Neural progenitor cell (in vitro differentiated cells): ENCODE results near the gene WDR7. TPM values are rescaled to one million over a fixed set of nuclear protein-coding genes. Genes with fewer than 3 reads are reported as not detected.

Source experiments
- DNase-seq: peaks from one replicate; pipeline ENCODE4 v3.0.0-alpha.2; 2016; ENCODE audit warnings: low spot score
- H2AFZ ChIP-seq: fragments of 200-600 bp; sonication (generic); replicated peaks from 2 replicates; pipeline ENCODE4 v1.6.1; 2016; ENCODE audit warnings: antibody characterized with exemption
- H3F3A ChIP-seq: fragments of 200-600 bp; sonication (generic); 2 replicates; pipeline ENCODE4 v1.6.1; 2016; ENCODE audit warnings: antibody characterized with exemption, low read depth
- H3K27ac ChIP-seq: fragments of 200-600 bp; sonication (generic); 2 replicates; pipeline ENCODE4 v1.5.1; 2016; ENCODE audit warnings: mild to moderate bottlenecking
- H3K27me3 ChIP-seq: fragments of 200-600 bp; sonication (generic); 2 replicates; pipeline ENCODE4 v1.6.1; 2016; ENCODE audit warnings: mild to moderate bottlenecking, moderate library complexity
- H3K36me3 ChIP-seq: fragments of 200-600 bp; sonication (generic); 2 replicates; pipeline ENCODE4 v1.5.1; 2016
- H3K4me1 ChIP-seq: fragments of 200-600 bp; sonication (generic); 2 replicates; pipeline ENCODE4 v1.6.1; 2016; ENCODE audit warnings: mixed run types
- H3K4me2 ChIP-seq: fragments of 200-600 bp; sonication (generic); 2 replicates; pipeline ENCODE4 v1.6.1; 2016
- H3K4me3 ChIP-seq: fragments of 200-600 bp; sonication (generic); 2 replicates; pipeline ENCODE4 v1.5.1; 2016
- H3K79me2 ChIP-seq: fragments of 200-600 bp; sonication (generic); 2 replicates; pipeline ENCODE4 v1.6.1; 2016; ENCODE audit warnings: low read depth
- H3K9ac ChIP-seq: fragments of 200-600 bp; sonication (generic); 2 replicates; pipeline ENCODE4 v1.6.1; 2016
- H3K9me3 ChIP-seq: fragments of 200-600 bp; sonication (generic); 2 replicates; pipeline ENCODE4 v1.5.1; 2016; ENCODE audit warnings: low read depth
- H4K20me1 ChIP-seq: fragments of 200-600 bp; sonication (generic); 2 replicates; pipeline ENCODE4 v1.6.1; 2016; ENCODE audit warnings: low read depth
- H3K27ac Mint-ChIP-seq: 3 replicates; pipeline ENCODE4 v1.8.0; 2021; ENCODE audit warnings: mixed read lengths
- H3K27me3 Mint-ChIP-seq: 2 replicates; pipeline ENCODE4 v1.8.0; 2022; ENCODE audit warnings: low read depth, mild to moderate bottlenecking, inconsistent platforms, moderate library complexity, mixed read lengths; ENCODE audit not compliant: insufficient read depth
- H3K36me3 Mint-ChIP-seq: 3 replicates; pipeline ENCODE4 v1.8.0; 2021; ENCODE audit warnings: mixed read lengths
- H3K4me1 Mint-ChIP-seq: 3 replicates; pipeline ENCODE4 v1.8.0; 2021; ENCODE audit warnings: mixed read lengths
- H3K4me3 Mint-ChIP-seq: 3 replicates; pipeline ENCODE4 v1.8.0; 2021; ENCODE audit warnings: mild to moderate bottlenecking, moderate library complexity, mixed read lengths
- H3K9me3 Mint-ChIP-seq: 3 replicates; pipeline ENCODE4 v1.8.0; 2020; ENCODE audit warnings: mixed read lengths
- EZH2 ChIP-seq: fragments of 200-600 bp; sonication (generic); IDR thresholded peaks from 2 replicates; pipeline ENCODE4 v1.6.1; 2017; ENCODE audit warnings: antibody characterized with exemption, mild to moderate bottlenecking, moderate library complexity
- EZH2phosphoT487 ChIP-seq: fragments of 200-600 bp; sonication (generic); IDR thresholded peaks from 2 replicates; pipeline ENCODE4 v1.6.1; 2017; ENCODE audit warnings: antibody characterized with exemption
- total RNA-seq: library from RNA; depleted of rRNA; stranded (reverse); fragments of >200 nt; gene quantifications from 2 replicates; pipeline ENCODE4 v1.2.3, GENCODE V29; 2015; ENCODE audit warnings: low replicate concordance
- TF ChIP-seq, protein P1 (sequence below): fragments of 200-600 bp; sonication (generic); IDR thresholded peaks from 2 replicates; pipeline ENCODE4 v1.5.1; 2017; ENCODE audit warnings: antibody characterized with exemption, mild to moderate bottlenecking

Gene WDR7
- total RNA-seq, 1 donor from 2014 or later, result 12.3 TPM

DNA sequence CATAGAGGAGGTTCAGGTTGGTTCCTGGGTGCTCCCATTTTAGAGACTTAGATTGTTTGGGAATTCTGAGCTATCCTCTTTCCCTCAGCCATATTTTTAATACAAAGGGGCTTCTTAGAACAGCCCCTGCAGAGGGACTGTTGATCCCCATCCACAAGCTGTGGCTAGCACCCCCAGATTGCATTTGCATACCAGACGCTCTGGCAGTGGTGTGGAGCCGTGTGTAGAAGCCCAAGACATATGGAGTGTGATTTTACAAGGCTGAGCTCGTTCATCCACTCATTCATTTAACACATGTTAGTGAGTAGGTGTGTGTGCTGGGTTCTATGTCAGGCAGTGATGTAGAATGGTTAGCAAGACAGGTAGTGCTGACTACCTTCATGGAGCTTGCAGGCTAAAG lies 329.0 kb downstream of the WDR7 start:
- H3K9me3 Mint-ChIP-seq, result no peaks in the 10 kb centered on the region
- DNase-seq, result no peak
- Histone ChIP-seq H3K4me2 (no peak overlapping the region), H3K79me2 (no peaks in the 10 kb centered on the region), H3K9me3 (no peaks in the 10 kb centered on the region), H3K36me3 (no peaks in the 10 kb centered on the region), H3K27me3 (no peaks in the 10 kb centered on the region), H3K4me3 (no peak overlapping the region), H3K4me1 (peaks cover 11% of the 10 kb centered on the region), H3K27ac (no peak overlapping the region), H3K9ac (no peak overlapping the region), H2AFZ (no peak overlapping the region), H3F3A (no peaks in the 10 kb centered on the region), H4K20me1 (no peaks in the 10 kb centered on the region)
- peaks cover 3% of the 10 kb centered on the region for H3K27me3 Mint-ChIP-seq
- no peaks in the 10 kb centered on the region for H3K36me3 Mint-ChIP-seq
- no peak overlapping the region for H3K4me3 Mint-ChIP-seq
- H3K4me1 Mint-ChIP-seq, result peaks cover 18% of the 10 kb centered on the region
- H3K27ac Mint-ChIP-seq, result no peak overlapping the region
- TF ChIP-seq, protein P1, sequence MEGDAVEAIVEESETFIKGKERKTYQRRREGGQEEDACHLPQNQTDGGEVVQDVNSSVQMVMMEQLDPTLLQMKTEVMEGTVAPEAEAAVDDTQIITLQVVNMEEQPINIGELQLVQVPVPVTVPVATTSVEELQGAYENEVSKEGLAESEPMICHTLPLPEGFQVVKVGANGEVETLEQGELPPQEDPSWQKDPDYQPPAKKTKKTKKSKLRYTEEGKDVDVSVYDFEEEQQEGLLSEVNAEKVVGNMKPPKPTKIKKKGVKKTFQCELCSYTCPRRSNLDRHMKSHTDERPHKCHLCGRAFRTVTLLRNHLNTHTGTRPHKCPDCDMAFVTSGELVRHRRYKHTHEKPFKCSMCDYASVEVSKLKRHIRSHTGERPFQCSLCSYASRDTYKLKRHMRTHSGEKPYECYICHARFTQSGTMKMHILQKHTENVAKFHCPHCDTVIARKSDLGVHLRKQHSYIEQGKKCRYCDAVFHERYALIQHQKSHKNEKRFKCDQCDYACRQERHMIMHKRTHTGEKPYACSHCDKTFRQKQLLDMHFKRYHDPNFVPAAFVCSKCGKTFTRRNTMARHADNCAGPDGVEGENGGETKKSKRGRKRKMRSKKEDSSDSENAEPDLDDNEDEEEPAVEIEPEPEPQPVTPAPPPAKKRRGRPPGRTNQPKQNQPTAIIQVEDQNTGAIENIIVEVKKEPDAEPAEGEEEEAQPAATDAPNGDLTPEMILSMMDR, result no peak
- no peak for TF ChIP-seq EZH2
- no peak for TF ChIP-seq EZH2phosphoT487

DNA sequence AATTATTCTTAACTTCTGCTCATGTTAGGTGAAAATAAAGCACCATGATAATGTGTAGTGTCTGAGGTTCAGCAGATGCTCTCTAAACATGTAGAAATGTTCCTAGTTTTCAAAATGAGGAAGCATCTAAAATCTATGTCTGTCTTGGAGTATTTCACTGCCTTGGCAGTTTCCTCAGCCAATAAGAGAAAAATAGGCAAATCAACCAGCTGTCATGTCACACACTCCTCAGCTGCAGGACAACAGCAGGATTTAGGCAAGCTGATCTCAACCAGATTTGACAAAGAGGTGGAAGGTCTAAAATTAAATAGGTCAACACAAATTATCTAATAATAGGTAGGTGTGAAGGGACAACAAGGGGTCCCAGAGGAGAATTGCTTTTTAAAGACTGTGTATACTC lies 331.6 kb downstream of the WDR7 start:
- H3K79me2 ChIP-seq, result no peaks in the 10 kb centered on the region
- DNase-seq, result no peak
- H3K9me3 ChIP-seq, result no peaks in the 10 kb centered on the region
- H3K9ac ChIP-seq, result no peak overlapping the region
- H3F3A ChIP-seq, result peaks cover 5% of the 10 kb centered on the region
- no peak overlapping the region for H2AFZ ChIP-seq
- no peak overlapping the region for H3K4me3 ChIP-seq
- no peaks in the 10 kb centered on the region for H3K36me3 ChIP-seq
- Mint-ChIP-seq H3K9me3 (no peaks in the 10 kb centered on the region), H3K4me1 (peaks cover 37% of the 10 kb centered on the region), H3K4me3 (no peak overlapping the region), H3K36me3 (no peaks in the 10 kb centered on the region), H3K27ac (no peak overlapping the region), H3K27me3 (peaks cover 2% of the 10 kb centered on the region)
- H4K20me1 ChIP-seq, result peaks cover 11% of the 10 kb centered on the region
- TF ChIP-seq EZH2, result no peak
- no peak for TF ChIP-seq EZH2phosphoT487
- TF ChIP-seq, protein P1, result no peak
- no peaks in the 10 kb centered on the region for H3K27me3 ChIP-seq
- peaks cover 25% of the 10 kb centered on the region for H3K4me1 ChIP-seq
- H3K27ac ChIP-seq, result no peak overlapping the region
- no peak overlapping the region for H3K4me2 ChIP-seq

DNA sequence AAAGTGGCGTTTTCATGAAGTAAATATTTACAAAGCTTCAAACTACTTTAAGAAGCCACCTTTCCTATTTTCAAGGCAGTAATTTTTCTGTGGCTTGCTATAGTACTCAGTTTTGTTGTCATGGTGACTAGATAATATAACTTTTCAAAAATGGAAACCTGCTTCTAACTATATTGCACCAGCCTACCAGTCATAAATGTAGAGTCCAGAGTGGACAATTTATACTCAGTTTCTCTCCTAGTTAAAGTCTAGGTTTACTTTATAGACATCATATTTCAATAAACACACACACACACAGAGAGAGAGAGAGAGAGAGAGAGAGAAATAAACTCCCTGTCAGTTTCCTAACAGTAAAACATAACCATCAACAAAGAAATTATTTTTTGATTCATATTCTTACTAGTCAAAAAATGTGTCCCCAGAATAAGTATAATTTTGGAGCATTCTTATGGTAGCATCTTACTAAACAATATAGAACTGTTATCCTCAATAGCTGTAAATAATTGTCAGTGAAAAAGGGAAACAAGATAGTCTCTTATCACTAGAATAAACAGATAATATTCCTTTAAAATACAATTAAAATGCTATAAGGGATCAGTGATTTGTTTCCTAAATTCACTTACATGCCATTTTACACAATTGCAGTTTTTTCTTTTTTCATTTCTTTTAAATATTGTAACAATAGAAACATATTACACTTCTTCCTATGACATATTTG lies 332.3 kb downstream of the WDR7 start:
- no peak overlapping the region for H3K9ac ChIP-seq
- no peak overlapping the region for H3K4me3 Mint-ChIP-seq

More for the DNA sequence above, 332.3 kb downstream of the WDR7 start:
- TF ChIP-seq EZH2 (no peak), EZH2phosphoT487 (no peak)
- TF ChIP-seq, protein P1, result no peak
- Histone ChIP-seq H3K79me2 (no peaks in the 10 kb centered on the region), H3K27me3 (no peaks in the 10 kb centered on the region), H3K4me1 (peaks cover 25% of the 10 kb centered on the region), H3F3A (peaks cover 5% of the 10 kb centered on the region), H3K9me3 (no peaks in the 10 kb centered on the region), H4K20me1 (peaks cover 11% of the 10 kb centered on the region), H3K27ac (no peak overlapping the region), H2AFZ (no peak overlapping the region), H3K36me3 (no peaks in the 10 kb centered on the region), H3K4me3 (no peak overlapping the region), H3K4me2 (no peak overlapping the region)
- no peak for DNase-seq
- Mint-ChIP-seq H3K36me3 (no peaks in the 10 kb centered on the region), H3K4me1 (peaks cover 42% of the 10 kb centered on the region), H3K27ac (no peak overlapping the region), H3K27me3 (peaks cover 2% of the 10 kb centered on the region), H3K9me3 (no peaks in the 10 kb centered on the region)
